ENCODE measurements around the gene HECTD2. TPM values are rescaled to one million over a fixed set of nuclear protein-coding genes. Genes with fewer than 3 reads are reported as not detected.

The HECTD2 gene
- total RNA-seq, 1 experiment from 2014 or later = 11.5 TPM

- ATAC-seq = no peak
- no TSS peak for BruUV-seq (replicated peaks)
- Histone ChIP-seq H3K9me3 (ENCODE audit: control insufficient read depth, insufficient read depth, low read depth, low read length) (no peaks in the 10 kb centered on the region), H3K27ac (ENCODE audit: low read length) (no peak overlapping the region), H3K36me3 (ENCODE audit: control insufficient read depth, insufficient read depth, low read length) (no peaks in the 10 kb centered on the region), H3K4me1 (ENCODE audit: control insufficient read depth, insufficient read depth, low read length) (no peaks in the 10 kb centered on the region), H3K4me3 (ENCODE audit: low read depth in 2 of 2, low read length in 2 of 2) (no peak overlapping the region), H3K27me3 (ENCODE audit: control insufficient read depth, insufficient read depth, low read length) (peaks cover 4% of the 10 kb centered on the region; the same call in 1 of the 2 replicates)
- no peak for TF ChIP-seq POLR2AphosphoS5 (IDR thresholded peaks at IDR 0.05; ENCODE audit: low read depth, low read length)
- peak; percentile 64; the same call in 1 of the 2 replicates for TF ChIP-seq TCF7L2 (IDR thresholded peaks at IDR 0.05; ENCODE audit: low read depth, low read length)
- no peak for DNase-seq (ENCODE audit: low read depth, low spot score)
- ChIA-PET CTCF (interaction anchor here (0.5 kb wide), 1 partner anchor 136 kb away, joined by 3 read pairs; no protein-coding TSS in a partner anchor), POLR2A (no interaction called here)
- intact Hi-C loops (cut with micrococcal nuclease; ENCODE audit: unreplicated experiment) (no loop called here), in situ Hi-C loops (cut with HindIII; ENCODE audit: low pct_unique_long_range_greater_than_20kb, low sequenced_read_pairs) (no loop called here)
Measured at GRCh38 chr10:91525896-91526712, 116.0 kb downstream of the HECTD2 start.

DNA sequence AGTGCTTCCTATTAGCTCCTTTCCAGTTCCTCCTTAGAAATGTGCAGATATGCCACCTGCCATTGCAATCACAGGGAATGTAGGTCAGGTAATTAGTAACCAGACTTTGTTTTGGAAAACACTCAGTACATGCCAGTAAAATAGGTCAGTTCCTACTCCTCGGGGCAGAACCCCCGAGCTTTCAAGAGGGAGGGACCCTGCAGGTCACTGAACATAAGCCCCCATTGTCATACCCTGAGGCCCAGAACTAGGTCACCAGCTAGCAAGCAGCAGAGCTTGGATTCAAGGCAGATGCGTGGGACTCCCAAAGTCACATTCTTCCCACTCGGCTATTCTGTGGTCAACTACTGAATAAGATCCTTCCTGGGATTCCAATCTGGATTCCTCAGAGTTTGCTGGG lies 117.9 kb downstream of the HECTD2 start:
- Histone ChIP-seq H3K4me3 (ENCODE audit: low read depth in 2 of 2, low read length in 2 of 2) (no peak overlapping the region), H3K4me1 (ENCODE audit: control insufficient read depth, insufficient read depth, low read length) (no peaks in the 10 kb centered on the region), H3K9me3 (ENCODE audit: control insufficient read depth, insufficient read depth, low read depth, low read length) (no peaks in the 10 kb centered on the region), H3K27me3 (ENCODE audit: control insufficient read depth, insufficient read depth, low read length) (peaks cover 4% of the 10 kb centered on the region; the same call in 1 of the 2 replicates), H3K36me3 (ENCODE audit: control insufficient read depth, insufficient read depth, low read length) (no peaks in the 10 kb centered on the region), H3K27ac (ENCODE audit: low read length) (no peak overlapping the region)
- POLR2A ChIA-PET = no interaction called here
- DNase-seq (ENCODE audit: low read depth, low spot score) (no peak), ATAC-seq (no peak)
- intact Hi-C loops (cut with micrococcal nuclease; ENCODE audit: unreplicated experiment) = no loop called here
- CTCF ChIA-PET = no interaction called here
- TF ChIP-seq POLR2AphosphoS5 (IDR thresholded peaks at IDR 0.05; ENCODE audit: low read depth, low read length) (no peak), SIN3A (IDR thresholded peaks at IDR 0.05; ENCODE audit: borderline replicate concordance, insufficient read depth, low read depth, low read length) (no peak), REST (IDR thresholded peaks at IDR 0.05; ENCODE audit: insufficient read depth in 1 of 2, low read depth in 2 of 2, low read length in 1 of 2) (no peak), TCF7L2 (IDR thresholded peaks at IDR 0.05; ENCODE audit: low read depth, low read length) (no peak)
- TF ChIP-seq, protein P1, sequence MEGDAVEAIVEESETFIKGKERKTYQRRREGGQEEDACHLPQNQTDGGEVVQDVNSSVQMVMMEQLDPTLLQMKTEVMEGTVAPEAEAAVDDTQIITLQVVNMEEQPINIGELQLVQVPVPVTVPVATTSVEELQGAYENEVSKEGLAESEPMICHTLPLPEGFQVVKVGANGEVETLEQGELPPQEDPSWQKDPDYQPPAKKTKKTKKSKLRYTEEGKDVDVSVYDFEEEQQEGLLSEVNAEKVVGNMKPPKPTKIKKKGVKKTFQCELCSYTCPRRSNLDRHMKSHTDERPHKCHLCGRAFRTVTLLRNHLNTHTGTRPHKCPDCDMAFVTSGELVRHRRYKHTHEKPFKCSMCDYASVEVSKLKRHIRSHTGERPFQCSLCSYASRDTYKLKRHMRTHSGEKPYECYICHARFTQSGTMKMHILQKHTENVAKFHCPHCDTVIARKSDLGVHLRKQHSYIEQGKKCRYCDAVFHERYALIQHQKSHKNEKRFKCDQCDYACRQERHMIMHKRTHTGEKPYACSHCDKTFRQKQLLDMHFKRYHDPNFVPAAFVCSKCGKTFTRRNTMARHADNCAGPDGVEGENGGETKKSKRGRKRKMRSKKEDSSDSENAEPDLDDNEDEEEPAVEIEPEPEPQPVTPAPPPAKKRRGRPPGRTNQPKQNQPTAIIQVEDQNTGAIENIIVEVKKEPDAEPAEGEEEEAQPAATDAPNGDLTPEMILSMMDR (IDR thresholded peaks at IDR 0.05) = no peak
- BruUV-seq (replicated peaks) = no TSS peak
- in situ Hi-C loops (cut with HindIII; ENCODE audit: low pct_unique_long_range_greater_than_20kb, low sequenced_read_pairs) = no loop called here

DNA sequence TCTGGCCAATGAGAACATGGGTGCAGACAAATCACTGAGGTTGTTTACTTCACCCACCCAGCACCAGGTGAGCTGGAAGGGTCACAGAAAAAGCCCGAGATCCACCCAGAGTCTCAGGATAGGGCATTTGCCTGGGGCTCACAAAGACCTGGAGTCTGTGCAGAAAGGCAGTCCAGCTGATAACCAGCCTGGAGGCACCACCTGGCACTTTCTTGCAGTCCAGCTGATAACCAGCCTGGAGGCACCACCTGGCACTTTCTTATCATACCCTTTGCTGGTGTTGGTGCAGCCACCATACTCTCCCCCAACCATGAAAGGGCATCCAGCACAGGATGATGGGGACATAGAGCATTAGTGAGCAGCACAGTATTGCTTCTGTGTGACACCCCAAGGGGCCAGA lies 118.6 kb downstream of the HECTD2 start:
- DNase-seq (ENCODE audit: low read depth, low spot score) (no peak), ATAC-seq (no peak)
- no peak overlapping the region for H3K4me3 ChIP-seq (ENCODE audit: low read depth in 2 of 2, low read length in 2 of 2)
- peaks cover 4% of the 10 kb centered on the region; the same call in 1 of the 2 replicates for H3K27me3 ChIP-seq (ENCODE audit: control insufficient read depth, insufficient read depth, low read length)
- intact Hi-C loops (cut with micrococcal nuclease; ENCODE audit: unreplicated experiment) = no loop called here
- H3K36me3 ChIP-seq (ENCODE audit: control insufficient read depth, insufficient read depth, low read length) = no peaks in the 10 kb centered on the region
- TF ChIP-seq TCF7L2 (IDR thresholded peaks at IDR 0.05; ENCODE audit: low read depth, low read length) (no peak), SIN3A (IDR thresholded peaks at IDR 0.05; ENCODE audit: borderline replicate concordance, insufficient read depth, low read depth, low read length) (no peak), POLR2AphosphoS5 (IDR thresholded peaks at IDR 0.05; ENCODE audit: low read depth, low read length) (no peak), REST (IDR thresholded peaks at IDR 0.05; ENCODE audit: insufficient read depth in 1 of 2, low read depth in 2 of 2, low read length in 1 of 2) (no peak)
- TF ChIP-seq, protein P1 (IDR thresholded peaks at IDR 0.05) = no peak
- H3K4me1 ChIP-seq (ENCODE audit: control insufficient read depth, insufficient read depth, low read length) = no peaks in the 10 kb centered on the region
- in situ Hi-C loops (cut with HindIII; ENCODE audit: low pct_unique_long_range_greater_than_20kb, low sequenced_read_pairs) = no loop called here
- BruUV-seq (replicated peaks) = no TSS peak
- no peaks in the 10 kb centered on the region for H3K9me3 ChIP-seq (ENCODE audit: control insufficient read depth, insufficient read depth, low read depth, low read length)
- no peak overlapping the region for H3K27ac ChIP-seq (ENCODE audit: low read length)
- POLR2A ChIA-PET = no interaction called here
- CTCF ChIA-PET = no interaction called here
